Panc1 (cell line): Measurements from ENCODE around the gene CHRNB4. TPM values are rescaled to one million over a fixed set of nuclear protein-coding genes. Genes with fewer than 3 reads are reported as not detected.

Source experiments
- ATAC-seq: fragments of 200-7000 bp; cut with Tn5 transposase; 2 replicates; pipeline ENCODE4 v1.9.1; 2020; ENCODE audit warnings: mild to moderate bottlenecking, moderate library complexity
- BruUV-seq: library from RNA; stranded (reverse); fragments of 400-500 nt; replicated peaks from 2 replicates; lab custom pipeline; 2021; lab: Mats Ljungman, UMichigan
- CTCF ChIA-PET: fragments of 300-600 bp; sonication (Branson Sonifier 250); formaldehyde crosslinking; loops from one replicate; lab custom pipeline; 2022; ENCODE audit warnings: antibody characterized with exemption; lab: Charles Lee
- POLR2A ChIA-PET: fragments of 300-600 bp; sonication (Branson Sonifier 250); formaldehyde crosslinking; loops from one replicate; lab custom pipeline; 2022; ENCODE audit warnings: antibody characterized with exemption; lab: Charles Lee
- DNase-seq: peaks from one replicate; pipeline ENCODE4 v3.0.0-alpha.2; 2010; ENCODE audit warnings: low read depth, low spot score
- H3K27ac ChIP-seq: 2 replicates; pipeline ENCODE4 v1.5.1; 2011; ENCODE audit warnings: mild to moderate bottlenecking, low read length, inconsistent platforms
- H3K27me3 ChIP-seq: fragments of 200-500 bp; sonication (Bioruptor generic); 2 replicates; pipeline ENCODE4 v1.6.0; 2014; ENCODE audit warnings: low read length, inconsistent platforms; ENCODE audit not compliant: control insufficient read depth, insufficient read depth
- H3K36me3 ChIP-seq: fragments of 200-500 bp; sonication (Bioruptor generic); 2 replicates; pipeline ENCODE4 v1.5.1; 2014; ENCODE audit warnings: inconsistent platforms, mild to moderate bottlenecking, low read length, moderate library complexity; ENCODE audit not compliant: control insufficient read depth, insufficient read depth
- H3K4me1 ChIP-seq: 2 replicates; pipeline ENCODE4 v1.5.1; 2011; ENCODE audit warnings: inconsistent platforms, mild to moderate bottlenecking, low read length, moderate library complexity; ENCODE audit not compliant: control insufficient read depth, insufficient read depth
- H3K4me3 ChIP-seq, 2 experiments: 2 replicates each; pipeline ENCODE4 v1.5.1; 2011 to 2012; ENCODE audit warnings: low read depth in 2 of 2, low read length in 2 of 2, mild to moderate bottlenecking in 2 of 2, inconsistent platforms in 1 of 2, moderate library complexity in 1 of 2
- H3K9me3 ChIP-seq: fragments of 200-500 bp; sonication (Bioruptor generic); 2 replicates; pipeline ENCODE4 v1.5.1; 2014; ENCODE audit warnings: low read depth, mild to moderate bottlenecking, inconsistent platforms, low read length, moderate library complexity; ENCODE audit not compliant: control insufficient read depth, insufficient read depth
- POLR2AphosphoS5 ChIP-seq: IDR thresholded peaks from 2 replicates; pipeline ENCODE4 v1.6.1; 2012; ENCODE audit warnings: mild to moderate bottlenecking, low read depth, low read length, moderate library complexity
- SIN3A ChIP-seq: IDR thresholded peaks from 2 replicates; pipeline ENCODE4 v1.6.1; 2012; ENCODE audit warnings: low read depth, mild to moderate bottlenecking, low read length, moderate library complexity, borderline replicate concordance; ENCODE audit not compliant: insufficient read depth
- TCF7L2 ChIP-seq: IDR thresholded peaks from 2 replicates; pipeline ENCODE4 v1.6.1; 2011; ENCODE audit warnings: mild to moderate bottlenecking, low read depth, low read length, inconsistent platforms
- in situ Hi-C: cut with HindIII; loops from 2 replicates; pipeline ENCODE4 v1.10.0; 2016; ENCODE audit warnings: low sequenced_read_pairs, low pct_unique_long_range_greater_than_20kb
- intact Hi-C: fragments of 100-400 bp; cut with micrococcal nuclease; formaldehyde crosslinking; loops from one replicate; pipeline ENCODE4 v1.10.0; 2022; ENCODE audit not compliant: unreplicated experiment
- total RNA-seq: library from RNA; stranded (reverse); gene quantifications from one replicate; pipeline ENCODE4 v1.2.1, GENCODE V29; 2021; ENCODE audit not compliant: unreplicated experiment
- TF ChIP-seq, protein P1 (sequence below): fragments of 450-650 bp; IDR thresholded peaks from 2 replicates; pipeline ENCODE4 v1.5.1; 2017; ENCODE audit warnings: mild to moderate bottlenecking
- TF ChIP-seq, protein P2 (sequence below), 2 experiments: IDR thresholded peaks; 2 replicates each; pipeline ENCODE4 v1.6.1; 2011 to 2012; ENCODE audit warnings: low read depth in 2 of 2, control low read depth in 1 of 2, low read length in 1 of 2, mild to moderate bottlenecking in 1 of 2, moderate library complexity in 1 of 2; ENCODE audit not compliant: insufficient read depth in 1 of 2

The CHRNB4 gene
- total RNA-seq, 1 experiment from 2014 or later: not detected

DNA sequence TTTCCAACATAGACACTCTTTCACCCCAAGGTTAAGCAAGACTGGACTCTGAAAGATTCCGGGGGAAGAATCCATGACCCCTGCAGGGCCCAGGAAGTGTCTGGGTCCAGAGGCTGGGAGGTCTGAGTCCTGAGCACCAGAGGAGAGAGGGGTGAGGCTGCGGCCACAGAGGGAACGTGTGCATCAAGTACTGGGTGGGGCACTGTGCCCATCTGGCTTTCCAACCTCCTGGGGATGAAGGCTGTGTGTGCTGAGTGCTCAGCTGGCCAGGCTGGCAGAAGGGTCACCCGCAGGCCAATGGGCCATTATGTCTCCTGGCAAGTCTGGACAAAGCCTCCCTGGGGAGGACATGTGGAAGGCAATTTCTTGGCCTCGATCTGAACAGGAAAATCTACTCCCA is 23.5 kb downstream of the CHRNB4 start:
- TF ChIP-seq, protein P1, sequence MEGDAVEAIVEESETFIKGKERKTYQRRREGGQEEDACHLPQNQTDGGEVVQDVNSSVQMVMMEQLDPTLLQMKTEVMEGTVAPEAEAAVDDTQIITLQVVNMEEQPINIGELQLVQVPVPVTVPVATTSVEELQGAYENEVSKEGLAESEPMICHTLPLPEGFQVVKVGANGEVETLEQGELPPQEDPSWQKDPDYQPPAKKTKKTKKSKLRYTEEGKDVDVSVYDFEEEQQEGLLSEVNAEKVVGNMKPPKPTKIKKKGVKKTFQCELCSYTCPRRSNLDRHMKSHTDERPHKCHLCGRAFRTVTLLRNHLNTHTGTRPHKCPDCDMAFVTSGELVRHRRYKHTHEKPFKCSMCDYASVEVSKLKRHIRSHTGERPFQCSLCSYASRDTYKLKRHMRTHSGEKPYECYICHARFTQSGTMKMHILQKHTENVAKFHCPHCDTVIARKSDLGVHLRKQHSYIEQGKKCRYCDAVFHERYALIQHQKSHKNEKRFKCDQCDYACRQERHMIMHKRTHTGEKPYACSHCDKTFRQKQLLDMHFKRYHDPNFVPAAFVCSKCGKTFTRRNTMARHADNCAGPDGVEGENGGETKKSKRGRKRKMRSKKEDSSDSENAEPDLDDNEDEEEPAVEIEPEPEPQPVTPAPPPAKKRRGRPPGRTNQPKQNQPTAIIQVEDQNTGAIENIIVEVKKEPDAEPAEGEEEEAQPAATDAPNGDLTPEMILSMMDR: no peak
- TF ChIP-seq, protein P2, sequence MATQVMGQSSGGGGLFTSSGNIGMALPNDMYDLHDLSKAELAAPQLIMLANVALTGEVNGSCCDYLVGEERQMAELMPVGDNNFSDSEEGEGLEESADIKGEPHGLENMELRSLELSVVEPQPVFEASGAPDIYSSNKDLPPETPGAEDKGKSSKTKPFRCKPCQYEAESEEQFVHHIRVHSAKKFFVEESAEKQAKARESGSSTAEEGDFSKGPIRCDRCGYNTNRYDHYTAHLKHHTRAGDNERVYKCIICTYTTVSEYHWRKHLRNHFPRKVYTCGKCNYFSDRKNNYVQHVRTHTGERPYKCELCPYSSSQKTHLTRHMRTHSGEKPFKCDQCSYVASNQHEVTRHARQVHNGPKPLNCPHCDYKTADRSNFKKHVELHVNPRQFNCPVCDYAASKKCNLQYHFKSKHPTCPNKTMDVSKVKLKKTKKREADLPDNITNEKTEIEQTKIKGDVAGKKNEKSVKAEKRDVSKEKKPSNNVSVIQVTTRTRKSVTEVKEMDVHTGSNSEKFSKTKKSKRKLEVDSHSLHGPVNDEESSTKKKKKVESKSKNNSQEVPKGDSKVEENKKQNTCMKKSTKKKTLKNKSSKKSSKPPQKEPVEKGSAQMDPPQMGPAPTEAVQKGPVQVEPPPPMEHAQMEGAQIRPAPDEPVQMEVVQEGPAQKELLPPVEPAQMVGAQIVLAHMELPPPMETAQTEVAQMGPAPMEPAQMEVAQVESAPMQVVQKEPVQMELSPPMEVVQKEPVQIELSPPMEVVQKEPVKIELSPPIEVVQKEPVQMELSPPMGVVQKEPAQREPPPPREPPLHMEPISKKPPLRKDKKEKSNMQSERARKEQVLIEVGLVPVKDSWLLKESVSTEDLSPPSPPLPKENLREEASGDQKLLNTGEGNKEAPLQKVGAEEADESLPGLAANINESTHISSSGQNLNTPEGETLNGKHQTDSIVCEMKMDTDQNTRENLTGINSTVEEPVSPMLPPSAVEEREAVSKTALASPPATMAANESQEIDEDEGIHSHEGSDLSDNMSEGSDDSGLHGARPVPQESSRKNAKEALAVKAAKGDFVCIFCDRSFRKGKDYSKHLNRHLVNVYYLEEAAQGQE (IDR thresholded peaks at IDR 0.05; ENCODE audit: insufficient read depth in 1 of 2, low read depth in 2 of 2, low read length in 1 of 2): no peak
- TF ChIP-seq POLR2AphosphoS5 (no peak), TCF7L2 (no peak), SIN3A (no peak)
- DNase-seq (no peak), ATAC-seq (no peak)
- ChIA-PET CTCF (no interaction called here), POLR2A (no interaction called here)
- H3K36me3 ChIP-seq: no peaks in the 10 kb centered on the region
- peaks cover 5% of the 10 kb centered on the region for H3K27me3 ChIP-seq
- intact Hi-C loops (no loop called here), in situ Hi-C loops (no loop called here)
- H3K27ac ChIP-seq: no peak overlapping the region
- H3K9me3 ChIP-seq: no peaks in the 10 kb centered on the region
- BruUV-seq: no TSS peak
- H3K4me1 ChIP-seq: peaks cover 7% of the 10 kb centered on the region; the same call in 1 of the 2 replicates
- no peak overlapping the region for H3K4me3 ChIP-seq

DNA sequence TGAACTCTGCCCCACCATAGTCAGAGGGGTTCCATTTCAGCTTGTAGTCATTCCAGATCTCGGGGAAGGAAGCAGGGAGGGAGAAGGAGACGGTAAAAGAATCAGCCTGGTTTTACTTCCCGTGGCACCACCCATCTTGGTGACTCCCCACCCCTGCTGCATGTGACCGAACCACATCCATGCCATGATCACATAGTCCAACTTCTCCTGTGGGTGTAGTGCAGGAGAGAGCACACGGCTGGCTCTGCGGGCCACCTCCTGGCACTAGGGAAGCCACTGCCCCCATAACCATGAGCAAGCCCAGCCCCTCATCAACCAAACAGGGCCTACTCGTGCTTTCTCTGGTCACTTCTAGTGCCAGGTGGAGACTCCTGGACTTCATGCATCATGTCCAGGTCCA is 23.9 kb downstream of the CHRNB4 start:
- no peak for TF ChIP-seq POLR2AphosphoS5
- TF ChIP-seq SIN3A: no peak
- no peak for TF ChIP-seq TCF7L2
- TF ChIP-seq, protein P1: no peak
- TF ChIP-seq, protein P2 (IDR thresholded peaks at IDR 0.05; ENCODE audit: insufficient read depth in 1 of 2, low read depth in 2 of 2, low read length in 1 of 2): no peak
- no peaks in the 10 kb centered on the region for H3K9me3 ChIP-seq
- H3K4me3 ChIP-seq: no peak overlapping the region
- no TSS peak for BruUV-seq
- peaks cover 7% of the 10 kb centered on the region; the same call in 1 of the 2 replicates for H3K4me1 ChIP-seq
- ChIA-PET POLR2A (no interaction called here), CTCF (no interaction called here)
- H3K36me3 ChIP-seq: no peaks in the 10 kb centered on the region
- intact Hi-C loops (no loop called here), in situ Hi-C loops (no loop called here)
- ATAC-seq (no peak), DNase-seq (no peak)
- H3K27me3 ChIP-seq: peaks cover 3% of the 10 kb centered on the region; the same call in 1 of the 2 replicates
- no peak overlapping the region for H3K27ac ChIP-seq
